Activated CD4-positive, alpha-beta T cell treated with anti-CD3 and anti-CD28 coated beads, Interleukin-2, Interleukin-4, amounts not matched to agents 100 ng/mL and 50 ng/mL, durations not matched to agents 16 hours and 8 hours (primary cell): ENCODE results near the gene WNT8B.

ENCODE experiments used
- DNase-seq: peaks from one replicate; pipeline ENCODE4 v3.0.0-alpha.2; 2020; ENCODE audit warnings: low spot score

The WNT8B gene

DNA sequence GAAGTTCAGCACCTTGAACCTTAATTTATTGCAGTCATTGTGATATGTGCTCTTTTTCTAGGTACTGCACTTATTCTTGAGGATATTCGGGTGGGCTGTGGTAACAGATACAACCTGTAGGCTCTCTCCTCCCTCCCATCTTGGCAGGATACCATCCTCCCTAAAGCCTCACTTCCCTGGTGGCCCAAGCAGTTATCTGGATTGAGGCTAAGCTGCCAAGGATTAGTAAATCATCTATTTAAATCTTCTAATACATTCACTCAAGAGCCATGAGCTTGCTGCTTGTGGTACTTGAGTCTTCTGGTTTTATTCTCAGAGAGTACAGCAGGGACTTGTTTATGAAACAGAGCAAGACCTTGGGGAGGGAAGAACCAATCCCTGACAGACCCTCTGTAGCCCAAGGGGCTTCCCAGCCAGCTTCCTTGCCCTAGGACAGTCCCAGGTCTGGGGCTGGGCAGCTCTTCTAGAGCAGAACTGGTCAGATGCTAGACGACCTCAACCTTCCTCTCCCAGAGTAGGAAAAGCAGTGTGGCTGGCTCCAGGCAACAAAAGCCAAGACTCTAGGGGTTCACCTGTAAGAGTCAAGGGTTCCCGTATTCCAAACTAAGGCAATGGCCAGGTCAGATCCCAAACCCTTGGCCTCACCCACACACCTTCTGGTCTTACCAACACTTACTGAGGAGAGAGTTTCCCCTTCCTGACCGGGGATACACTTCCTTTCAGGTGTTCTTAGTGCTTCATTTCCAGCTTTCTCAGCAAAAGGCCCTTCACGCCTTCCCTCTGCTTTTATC lies 21.3 kb downstream of the WNT8B start:
- no peak for DNase-seq

DNA sequence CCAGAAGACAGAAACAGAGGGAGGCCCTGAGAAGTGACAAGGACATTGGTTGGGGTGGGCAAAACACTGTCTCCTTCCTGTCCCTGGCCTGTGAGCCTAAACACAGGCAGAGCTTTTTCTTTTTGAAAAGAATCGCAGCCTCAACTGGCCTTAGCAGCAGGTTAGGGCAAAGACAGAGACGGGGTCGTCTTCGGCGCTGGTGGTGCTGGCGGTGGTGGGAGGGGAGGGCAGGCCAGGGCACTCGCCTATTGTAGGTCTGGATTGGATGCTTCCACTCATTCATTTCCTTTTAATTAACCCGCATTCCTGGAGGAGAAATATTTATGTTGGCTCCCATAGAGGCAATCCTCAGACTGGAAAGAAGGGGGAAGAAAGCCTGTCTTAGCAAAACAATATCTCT lies 22.6 kb downstream of the WNT8B start:
- DNase-seq, result no peak

DNA sequence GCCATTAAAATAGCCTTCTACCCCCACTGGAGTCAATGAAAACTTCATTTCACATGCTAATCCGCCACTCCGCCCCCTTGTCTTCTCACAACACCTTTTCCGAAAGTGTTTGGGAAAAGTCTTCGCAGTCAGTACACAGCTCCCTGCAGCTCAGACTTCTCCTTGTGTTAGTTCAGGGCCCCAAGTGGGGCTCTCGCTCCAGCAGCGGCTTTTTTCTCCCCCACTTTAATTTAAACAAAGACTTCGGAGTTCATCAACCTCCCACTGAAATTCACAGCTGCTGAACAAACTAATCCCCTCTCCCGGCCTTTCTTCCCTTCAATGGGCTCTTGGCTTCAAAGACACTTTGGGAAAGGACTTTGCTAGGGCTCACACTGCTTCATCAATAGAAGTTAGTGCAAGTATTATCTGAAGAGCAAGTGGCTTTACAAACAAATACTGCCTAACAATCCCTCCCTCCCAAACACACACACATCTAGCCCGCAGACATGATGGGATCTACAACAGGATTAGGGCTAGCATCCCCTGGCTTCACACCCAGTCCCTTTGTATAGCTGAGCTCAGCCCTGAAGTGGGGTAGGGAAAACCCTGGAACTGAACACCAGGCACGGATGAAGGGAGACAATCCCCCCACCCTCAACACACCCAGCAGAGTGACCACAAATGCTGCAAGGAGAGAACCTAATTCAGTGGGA lies 23.1 kb downstream of the WNT8B start:
- DNase-seq, result no peak

DNA sequence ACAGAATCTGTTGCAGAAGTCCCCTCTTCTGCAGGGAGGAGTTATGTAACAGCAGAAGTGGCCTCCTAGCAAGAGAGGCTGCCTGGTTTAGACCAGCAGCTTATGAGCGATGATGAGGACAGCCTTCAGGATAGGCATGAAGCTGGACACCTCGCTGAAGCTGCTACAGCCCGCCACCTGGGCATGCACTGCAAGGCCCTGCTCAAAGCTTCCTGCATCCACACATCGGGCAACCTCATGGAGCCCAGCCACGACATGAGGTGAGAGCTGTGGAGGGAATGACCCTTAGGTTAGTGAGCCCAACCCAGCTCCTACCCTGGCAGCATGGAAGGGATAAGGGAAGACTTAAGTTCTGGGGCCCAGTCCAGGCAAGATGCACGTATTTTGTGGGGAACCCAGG lies 24.7 kb downstream of the WNT8B start:
- DNase-seq, result no peak

DNA sequence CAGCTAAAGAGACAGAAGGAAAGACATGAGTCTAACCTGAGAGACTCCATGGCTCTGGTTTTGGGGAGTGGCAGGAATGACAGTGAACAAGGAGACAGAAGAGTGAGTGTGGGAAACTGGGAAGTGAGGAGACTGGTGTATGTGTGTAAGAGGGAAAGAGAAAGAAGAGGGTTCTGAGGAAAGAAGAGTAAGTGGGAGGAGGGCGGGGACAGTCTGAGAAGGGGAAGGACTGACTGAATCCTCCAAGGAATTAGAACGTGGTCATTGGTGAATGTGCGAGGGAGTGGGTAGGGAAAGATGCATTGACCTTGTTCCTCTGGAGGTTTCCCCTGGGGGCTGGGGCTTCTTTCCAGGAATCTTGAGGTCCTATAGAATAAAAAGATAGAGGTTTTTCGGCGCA lies 26.6 kb downstream of the WNT8B start:
- no peak for DNase-seq

DNA sequence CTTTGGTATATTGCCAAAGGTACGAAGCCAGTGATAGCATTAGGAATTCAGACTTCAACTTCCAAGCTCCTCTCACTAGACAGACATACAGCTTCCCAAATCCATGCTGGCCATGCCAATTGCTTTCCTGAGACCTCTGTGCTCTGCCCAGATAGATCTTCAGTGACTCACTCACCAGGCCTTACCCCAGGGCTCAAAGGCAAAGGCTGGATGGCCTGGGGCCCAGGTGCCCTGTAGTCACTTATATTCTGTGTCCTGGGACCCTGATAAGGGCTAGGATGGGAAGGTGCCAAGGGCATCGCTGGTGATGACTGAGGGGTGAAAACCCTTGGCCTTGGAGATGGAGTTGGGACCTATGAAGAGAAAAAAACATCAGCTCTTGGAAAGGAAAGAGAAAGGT lies 27.7 kb downstream of the WNT8B start:
- DNase-seq, result no peak

DNA sequence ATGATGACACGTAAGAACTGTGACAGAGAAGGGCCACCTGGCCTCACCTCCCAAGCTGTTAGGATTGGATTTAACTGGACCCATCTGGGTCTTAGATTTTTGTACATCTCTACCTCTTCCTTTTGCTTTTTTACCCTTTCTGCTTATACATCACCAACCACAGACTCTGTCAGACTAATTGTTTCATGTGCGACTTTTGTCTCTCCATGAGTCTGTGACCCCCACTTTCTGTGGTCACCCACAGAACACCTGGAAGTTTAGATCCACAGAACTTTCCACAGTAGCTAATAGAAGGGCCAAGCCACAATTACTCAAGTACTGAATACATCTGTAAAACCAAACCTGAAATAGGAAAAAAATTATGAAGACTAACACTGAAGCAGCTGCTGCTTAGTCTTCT lies 33.8 kb downstream of the WNT8B start:
- no peak for DNase-seq

DNA sequence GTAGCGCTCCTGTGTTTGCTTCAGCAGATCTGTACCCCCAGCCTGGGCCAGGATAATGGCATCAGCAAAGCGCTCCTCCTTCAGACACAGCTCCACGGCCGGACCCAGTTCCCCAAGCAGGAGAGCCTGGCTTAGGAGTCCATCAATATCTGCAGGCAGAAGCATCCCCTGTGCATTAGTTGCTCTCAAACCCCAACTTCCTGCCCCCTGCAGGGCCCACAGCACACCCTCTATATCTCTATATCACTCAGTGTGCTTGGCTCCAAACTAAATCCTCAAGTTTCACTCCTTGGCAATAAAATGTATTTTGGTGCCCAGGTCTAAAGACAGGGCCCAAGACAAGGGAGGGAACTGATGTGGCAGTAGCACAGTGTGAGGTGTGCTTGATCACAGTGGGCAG lies 35.2 kb downstream of the WNT8B start:
- no peak for DNase-seq

DNA sequence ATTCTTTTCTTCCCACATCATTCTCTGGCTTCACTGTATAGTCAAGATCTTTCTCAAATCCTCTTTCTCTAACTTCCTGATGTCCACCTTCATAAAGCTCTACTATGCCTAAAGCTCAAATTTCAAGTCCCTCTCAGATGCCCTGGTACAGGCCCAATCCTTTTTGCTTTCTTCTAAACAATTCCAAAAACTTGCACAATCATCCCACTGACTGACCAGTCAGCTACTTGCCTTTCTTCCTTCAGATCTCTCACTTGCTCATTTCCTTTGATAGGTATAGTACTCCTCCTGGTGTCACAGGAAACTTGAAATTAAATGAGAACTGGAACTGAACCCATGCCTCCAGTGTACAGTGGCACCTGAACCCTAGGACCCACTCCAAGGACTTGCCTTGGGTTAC lies 38.6 kb downstream of the WNT8B start:
- DNase-seq, result no peak

DNA sequence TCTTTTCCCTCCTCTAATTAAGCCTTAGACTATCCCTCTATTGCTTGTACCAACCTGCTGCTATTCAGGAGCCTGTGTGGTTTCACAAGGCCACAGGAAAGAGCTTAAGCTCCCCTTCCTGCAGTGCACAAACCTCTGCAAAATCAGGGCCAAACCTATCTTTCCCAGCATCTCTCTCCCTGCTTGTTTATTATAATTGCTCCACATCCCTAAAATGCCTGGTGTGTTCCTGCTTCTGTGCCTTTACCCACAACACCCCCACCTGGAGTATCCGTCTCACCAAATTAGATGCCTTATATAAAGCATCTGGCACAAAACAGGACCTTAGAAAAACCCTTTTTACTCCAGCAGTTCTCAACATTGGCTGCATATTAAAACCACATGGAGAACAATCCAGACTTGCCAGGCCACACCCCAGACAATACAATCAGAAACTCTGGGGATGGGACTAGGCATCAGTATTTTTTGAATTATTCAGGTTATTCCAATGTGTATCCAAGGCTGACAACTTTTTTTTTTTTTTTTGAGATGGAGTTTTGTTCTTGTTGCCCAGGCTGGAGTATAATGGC lies 40.2 kb downstream of the WNT8B start:
- DNase-seq, result no peak

DNA sequence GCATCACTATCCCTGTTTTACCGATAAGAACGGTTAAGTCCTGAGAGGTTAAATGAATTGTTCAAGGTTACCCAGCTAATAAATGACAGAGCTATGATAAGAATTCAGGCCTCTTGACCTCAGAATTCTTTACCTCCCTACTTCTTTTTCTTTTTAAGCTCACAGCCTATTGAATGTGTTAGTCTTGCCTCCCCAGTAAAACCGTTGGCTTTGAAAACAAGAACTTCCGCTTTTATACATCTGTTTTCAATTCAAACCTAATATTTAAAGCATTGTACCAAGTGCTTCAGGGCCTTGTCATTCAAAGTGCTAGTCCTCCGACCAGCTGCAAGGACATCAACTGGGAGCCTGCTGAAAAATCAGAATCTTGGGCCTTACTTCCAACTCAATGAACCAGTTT lies 41.3 kb downstream of the WNT8B start:
- no peak for DNase-seq

DNA sequence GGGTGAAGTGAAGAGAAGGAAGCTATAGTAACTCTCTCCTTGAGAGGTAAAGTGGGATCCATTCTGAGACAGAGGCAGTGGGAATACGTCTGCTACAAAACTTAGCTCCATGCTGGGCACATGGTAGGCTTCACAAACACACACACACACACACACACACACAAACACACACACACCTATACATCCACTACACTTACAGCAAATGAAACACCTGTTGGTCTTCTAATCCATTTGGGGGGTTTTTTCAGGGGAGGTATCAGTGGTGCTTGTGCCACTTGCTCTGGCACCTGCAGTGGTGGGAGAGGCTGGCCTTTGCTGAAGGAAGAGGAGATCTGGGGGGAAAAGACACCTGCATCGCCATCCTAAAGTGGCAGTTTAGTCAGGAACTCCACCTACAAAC lies 42.4 kb downstream of the WNT8B start:
- no peak for DNase-seq

DNA sequence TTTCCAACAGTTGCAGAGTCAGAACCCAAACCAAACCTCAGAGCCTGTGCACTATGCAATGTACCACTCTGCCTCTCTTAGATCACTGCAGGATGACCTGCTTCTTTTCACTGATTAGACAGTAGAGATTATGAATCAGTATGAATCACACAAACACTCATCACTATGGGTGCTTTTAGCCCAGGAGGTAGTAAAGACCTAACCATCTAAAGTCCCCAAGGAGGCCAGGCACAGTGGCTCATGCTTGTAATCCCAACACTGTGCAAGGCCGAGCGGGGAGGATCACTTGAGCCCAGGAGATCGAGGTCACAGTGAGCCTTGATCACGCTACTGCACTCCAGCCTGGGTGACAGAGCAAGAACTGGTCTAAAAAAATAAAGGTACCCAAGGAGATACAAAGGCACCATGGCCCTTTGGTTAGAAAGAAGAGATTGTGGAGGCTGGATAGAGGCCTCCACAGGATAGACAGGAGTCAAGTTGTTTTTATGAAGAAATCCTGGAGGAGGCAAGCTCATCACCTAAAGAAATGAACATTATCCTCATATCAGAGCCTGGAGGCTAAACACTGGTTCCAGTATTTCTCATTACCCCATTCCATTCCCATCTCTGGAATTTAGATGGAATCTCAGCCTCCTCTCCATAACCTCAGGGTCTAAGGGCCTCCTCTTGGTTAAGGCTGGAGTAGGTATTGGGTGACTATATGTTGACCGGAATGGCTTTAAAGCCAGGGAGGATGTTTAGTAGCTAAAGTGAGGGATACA lies 44.0 kb downstream of the WNT8B start:
- peak; percentile 64 for DNase-seq

DNA sequence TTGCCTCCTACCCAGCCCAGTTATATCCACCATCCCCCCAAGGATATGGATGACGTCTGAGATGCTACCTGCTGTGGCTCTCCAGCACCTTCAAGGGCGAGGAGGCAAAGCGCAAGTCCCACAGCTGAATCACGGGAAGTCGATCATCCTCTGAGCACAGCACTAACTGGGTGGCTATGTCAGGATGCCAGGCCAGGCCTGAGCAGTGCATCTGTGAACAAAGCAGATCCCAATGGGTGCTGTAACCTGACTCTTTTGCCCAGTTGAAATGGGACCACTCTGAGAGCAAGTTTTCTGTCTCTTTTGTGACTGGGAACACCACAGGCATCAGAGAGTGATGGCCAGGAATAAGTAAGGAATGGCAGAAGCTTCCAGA lies 44.5 kb downstream of the WNT8B start:
- DNase-seq, result no peak

DNA sequence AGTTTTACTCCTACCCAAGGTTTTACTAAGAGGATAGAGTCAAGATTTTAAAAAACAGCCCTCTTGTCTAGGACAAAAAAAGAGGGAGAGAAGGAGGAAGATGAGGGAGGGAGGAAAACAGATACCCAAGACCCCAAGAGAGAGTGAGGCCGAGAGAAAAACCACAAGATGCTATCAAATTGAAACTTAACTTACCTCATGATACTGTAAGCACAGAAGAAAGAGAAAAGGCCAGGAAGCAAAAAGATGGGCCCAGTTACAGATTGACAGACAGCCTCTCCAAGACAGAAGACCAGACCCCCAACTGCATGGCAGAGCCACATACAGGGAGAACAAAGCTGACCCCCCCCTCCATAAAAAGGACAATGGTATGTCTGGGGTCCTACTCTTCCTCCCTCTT lies 45.5 kb downstream of the WNT8B start:
- peak; percentile 35 for DNase-seq

DNA sequence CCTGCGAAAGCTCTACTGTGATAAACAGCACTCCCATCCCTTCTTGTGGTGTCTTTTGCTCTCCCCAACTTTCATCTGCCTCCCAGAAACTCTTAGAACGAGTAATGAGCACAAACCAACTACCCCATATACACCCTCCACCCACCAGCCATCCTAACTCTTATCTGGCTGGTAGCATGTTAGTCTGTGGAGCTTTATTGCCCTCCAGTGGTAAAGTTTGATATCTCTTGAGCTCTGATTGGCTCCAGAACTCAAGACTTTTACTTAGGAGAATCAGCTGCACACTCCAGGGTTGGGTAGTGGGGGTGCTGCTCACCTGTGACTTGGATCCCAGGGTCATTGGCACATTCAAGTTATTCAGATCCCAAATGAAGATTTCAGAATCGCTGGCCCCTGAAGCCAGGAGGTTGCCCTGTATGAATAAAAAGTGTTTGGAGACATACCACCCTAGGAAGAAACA lies 45.9 kb downstream of the WNT8B start:
- peak; percentile 85 for DNase-seq

DNA sequence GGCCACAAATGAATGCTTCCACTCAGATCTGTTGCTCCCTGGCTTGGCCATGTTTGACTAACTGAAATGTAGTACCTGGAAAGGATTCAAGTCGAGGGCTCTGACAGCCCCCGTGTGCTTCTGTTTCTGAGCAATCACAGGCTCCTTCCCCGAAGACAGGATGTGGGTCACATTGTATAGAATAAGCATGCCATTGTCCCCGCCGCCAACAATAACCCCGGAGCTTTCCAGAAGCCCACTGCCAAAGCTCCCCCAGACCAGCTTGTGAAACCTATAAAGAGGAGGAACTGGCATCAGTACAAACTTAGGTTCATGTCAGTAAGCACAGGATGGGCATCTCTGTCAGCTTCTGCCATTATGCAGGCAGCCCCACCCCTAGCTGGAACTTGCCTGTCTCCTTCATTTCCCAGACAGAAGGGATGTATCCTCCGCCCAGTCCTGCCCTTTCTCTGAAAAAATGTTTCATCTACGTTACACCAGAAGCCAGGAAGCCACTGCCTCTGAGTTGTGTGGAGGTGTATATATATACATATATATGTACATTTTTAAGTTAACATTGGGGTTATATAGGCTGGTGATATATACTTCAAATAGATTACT lies 46.5 kb downstream of the WNT8B start:
- peak; percentile 83 for DNase-seq

DNA sequence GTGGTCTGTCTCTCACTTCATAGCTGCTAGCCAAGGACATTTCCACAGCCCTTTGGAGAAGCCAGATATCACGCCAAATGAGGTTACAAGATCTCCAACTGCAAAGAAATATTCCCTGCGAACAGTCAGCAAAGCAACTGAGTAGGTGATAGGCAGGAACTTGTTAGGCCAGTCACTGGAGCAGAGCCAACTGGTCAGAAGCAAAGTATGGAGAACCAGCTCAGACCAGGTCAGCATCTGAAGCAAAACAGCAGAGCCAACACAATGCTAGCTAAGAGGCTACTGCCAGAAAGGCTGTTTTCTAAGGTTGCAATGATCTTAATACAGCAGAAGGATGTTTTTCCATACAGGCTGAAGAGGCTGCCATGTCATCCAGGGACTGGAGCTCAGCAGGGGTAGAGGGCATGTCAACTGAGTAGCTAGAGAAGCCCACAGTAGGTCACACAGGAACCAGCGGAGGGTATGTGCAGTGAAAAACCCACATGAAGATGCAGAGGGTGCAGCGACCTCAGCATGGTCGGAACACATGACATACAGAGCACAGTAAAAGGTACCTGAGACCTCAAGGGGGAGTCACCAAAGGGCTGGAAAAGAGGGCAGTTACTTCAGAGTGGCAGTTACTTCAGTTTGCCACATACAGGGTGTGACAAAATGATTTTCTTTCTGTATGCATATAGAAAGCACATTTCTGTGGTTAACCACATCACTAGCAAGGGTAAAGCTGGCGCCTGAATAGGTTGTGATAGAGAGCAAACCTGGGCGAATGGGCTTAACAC lies 47.9 kb downstream of the WNT8B start:
- DNase-seq, result peak; percentile 93

DNA sequence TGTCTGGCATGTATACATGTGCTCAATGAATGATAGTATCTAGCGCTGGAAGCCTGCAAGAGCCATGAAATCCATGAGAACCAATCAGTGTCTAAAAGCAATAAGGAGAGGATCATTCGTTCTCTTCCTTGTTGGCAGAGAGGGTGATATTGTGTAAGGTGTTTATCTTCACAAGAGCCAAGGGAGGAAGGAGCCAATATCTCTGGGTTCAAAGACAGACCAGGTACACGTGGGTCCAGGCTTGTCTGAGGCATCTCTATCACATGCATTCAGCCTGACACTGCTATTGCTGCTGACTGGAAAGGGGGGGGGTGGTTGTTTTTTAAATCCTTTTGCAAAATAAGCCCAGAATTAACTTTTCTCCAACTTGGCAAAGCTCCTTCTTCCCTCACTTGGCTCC lies 52.8 kb downstream of the WNT8B start:
- DNase-seq, result no peak

DNA sequence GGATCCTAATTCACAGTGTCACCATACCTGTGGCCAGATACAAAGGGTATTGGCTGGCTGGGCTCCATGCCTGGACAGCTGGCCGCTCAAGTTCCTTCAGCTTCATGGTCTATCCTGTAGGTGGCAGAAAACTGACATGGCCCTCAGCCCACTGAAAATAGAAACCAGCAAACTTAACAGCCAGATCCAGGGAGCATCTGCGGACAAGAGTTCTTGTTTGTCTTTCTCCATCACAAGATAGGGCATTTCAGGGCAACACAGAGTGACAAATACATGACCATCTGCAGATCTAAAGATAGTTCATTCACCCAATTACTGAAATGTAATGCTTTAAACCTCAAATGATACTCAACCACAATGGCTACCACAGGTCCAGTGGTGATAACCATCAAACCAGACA lies 54.0 kb downstream of the WNT8B start:
- no peak for DNase-seq

DNA sequence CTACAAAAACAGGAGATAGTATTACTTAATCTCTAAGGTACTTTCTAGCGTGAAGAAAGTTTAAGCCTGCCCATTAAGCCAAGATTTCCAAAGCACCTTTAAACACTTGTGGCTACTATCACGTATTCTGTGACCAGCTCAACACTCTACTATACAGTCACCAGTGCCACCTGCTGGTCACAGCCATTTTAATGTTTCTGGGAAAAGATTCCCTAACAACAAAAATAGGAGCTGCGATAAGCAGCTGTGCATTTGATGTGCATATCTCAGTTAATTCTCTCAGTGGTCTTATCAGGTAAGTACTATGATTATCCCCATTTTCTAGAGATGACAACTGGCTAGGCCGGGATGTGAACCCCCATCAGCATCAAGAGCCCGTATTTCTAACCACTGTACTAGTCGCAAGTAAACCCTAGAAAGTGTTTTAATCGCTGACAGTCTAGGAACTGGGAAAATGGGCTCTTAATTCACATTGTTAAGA lies 56.0 kb downstream of the WNT8B start:
- peak; percentile 67 for DNase-seq
